Stimulated activated CD4-positive, alpha-beta T cell treated with anti-CD3 and anti-CD28 coated beads, Interleukin-1b, Interleukin-23, amount 100 ng/mL, for 1 hour (primary cell): ENCODE measurements around the gene SPO11.

Experiments used
- DNase-seq, 2 donors: peaks; one replicate each; pipeline ENCODE4 v3.0.0-alpha.2; 2020; ENCODE audit warnings: low read depth in 2 of 2

The SPO11 gene

GRCh38 chr20:57329608-57330221, at the start of gene SPO11:
Gene SPO11 (plus strand): TSS chr20:57329803. CDS start chr20:57329868, 65 bp downstream.
- DNase-seq, result no peak

DNA sequence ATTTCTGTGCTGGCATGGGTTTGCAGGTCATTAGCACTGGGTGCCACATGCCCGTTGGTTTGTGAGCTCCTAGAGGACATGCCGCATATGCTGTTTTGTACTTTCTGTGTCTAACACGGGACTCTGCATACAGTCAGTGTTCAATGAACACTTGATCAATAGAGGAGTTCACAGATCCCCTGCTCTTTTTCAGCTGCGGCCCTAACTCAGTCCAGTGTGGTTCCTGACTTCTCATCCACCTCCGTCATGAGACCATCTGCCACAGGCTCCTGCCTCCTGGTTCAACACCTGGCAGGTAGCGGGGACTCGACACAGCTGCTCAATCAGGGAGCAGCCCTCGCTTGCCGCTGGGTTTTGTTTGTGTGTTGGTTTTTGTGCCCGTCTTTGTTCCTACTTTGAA, 49.4 kb upstream of the SPO11 start:
- DNase-seq, result no peak

DNA sequence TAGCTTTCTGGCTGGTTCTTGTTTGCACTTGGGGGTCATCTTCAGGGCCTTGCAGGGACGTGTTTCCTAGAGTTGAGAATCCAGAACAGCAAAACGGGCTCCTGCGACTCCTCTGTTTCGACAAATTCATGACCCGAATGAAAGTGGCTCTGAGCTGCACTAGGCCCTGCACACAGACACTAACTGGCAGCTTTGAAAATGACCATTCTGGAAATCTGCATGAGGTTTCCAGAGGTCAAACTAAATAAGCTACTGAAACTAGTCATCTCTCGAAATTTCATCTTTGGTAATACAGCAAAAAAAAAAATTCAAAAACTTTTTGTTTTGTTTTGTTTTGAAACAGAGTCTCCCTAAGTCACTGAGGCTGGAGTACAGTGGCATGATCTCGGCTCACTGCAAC, 47.7 kb upstream of the SPO11 start:
- DNase-seq, result no peak

- DNase-seq, result no peak
Measured at GRCh38 chr20:57282670-57283361, 46.8 kb upstream of the SPO11 start.

- DNase-seq, result no peak
Measured at GRCh38 chr20:57283860-57284259, 45.7 kb upstream of the SPO11 start.

DNA sequence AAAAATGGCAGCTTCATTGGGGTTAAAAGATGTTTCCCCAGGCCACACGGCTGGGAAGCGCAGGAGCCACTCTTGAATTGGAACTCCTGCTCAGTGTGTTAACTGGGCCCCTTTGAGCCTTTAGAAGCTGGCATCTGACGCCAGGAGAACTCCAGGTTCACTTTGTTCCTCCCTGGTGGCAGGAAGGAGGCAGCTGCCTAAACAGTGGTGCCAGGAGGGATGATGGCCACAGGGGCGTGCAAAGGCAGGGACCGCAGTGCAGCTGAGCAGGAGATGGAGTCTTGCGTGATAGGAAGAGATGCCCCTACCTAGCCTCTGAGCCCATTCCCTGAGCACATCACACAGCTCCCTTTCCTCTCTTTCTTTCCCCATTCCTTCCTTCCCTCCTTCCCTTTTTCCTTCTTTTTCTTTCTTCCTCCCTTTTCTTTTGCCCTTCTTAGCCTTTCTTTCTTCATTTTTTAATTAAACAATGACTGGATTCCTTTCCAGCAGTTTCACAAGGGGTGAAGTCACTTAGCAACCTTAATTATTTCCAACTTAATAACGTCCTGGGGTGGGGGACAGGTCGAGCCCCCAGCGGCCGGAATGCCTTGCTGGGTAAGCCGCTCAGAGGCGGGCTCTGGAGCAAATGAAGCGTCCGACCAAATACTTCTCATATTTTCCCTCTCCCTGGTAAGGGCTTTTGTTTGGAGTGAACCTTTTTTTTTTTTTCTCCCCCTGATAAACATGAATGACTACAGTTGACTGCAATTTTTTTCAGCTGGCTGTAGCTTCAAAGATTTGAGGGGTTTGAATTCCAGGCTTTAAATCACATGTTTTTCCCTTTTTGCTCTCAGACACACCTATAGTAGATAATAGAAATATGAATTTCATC, 42.4 kb upstream of the SPO11 start:
- DNase-seq, result no peak

DNA sequence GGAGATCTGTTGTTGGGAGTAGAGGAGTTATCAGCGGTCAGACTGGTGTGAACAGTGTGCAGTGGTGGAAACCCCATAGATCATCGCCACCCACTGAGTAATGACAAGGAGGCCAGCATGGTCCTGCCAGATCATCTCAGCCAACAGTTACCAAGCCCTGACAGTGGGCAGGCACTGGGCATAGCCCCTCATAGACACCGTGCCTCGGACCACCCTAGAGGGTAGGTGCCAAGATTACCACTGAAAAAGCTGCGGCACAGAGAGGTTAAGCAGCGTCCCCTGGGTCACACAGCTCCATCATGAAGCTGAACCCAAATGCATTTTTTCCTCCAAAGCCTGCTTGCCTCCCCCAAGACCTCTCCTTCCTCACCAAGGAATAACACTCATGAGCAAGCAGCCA, 41.7 kb upstream of the SPO11 start:
- no peak for DNase-seq

DNA sequence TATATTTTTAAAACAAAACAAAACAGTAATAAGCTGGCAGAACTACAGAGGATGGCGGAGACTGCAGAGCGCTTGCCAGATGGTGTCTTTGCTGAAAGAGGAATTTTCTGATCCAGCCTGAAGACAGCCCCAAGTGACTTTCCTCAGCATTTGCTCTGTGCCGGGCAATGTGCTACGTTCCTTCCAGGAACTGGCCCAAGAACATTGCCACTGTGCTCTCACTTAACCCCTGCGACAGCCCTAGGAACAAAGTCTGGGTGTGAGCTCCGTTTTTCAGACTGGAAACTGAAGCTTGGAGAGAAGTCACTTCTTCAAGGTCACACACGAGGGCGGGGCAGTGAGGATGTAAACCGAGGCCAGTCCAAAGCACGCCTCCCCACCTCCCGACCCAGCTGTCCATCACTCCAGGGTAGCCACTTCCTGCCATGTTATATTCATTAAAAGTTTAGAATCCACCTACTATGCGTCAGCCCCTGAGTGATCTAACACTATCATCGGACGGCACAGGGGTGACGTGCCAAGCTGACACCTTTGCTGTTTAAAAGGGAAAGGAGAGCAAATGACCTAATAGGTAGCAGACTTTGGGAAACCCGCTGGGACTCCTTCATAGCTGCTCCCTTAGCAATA, 40.8 kb upstream of the SPO11 start:
- DNase-seq, result no peak

GRCh38 chr20:57289391-57290177, 40.0 kb upstream of the SPO11 start:
- DNase-seq, result no peak

- DNase-seq, result no peak
Measured at GRCh38 chr20:57290178-57290484, 39.5 kb upstream of the SPO11 start.

DNA sequence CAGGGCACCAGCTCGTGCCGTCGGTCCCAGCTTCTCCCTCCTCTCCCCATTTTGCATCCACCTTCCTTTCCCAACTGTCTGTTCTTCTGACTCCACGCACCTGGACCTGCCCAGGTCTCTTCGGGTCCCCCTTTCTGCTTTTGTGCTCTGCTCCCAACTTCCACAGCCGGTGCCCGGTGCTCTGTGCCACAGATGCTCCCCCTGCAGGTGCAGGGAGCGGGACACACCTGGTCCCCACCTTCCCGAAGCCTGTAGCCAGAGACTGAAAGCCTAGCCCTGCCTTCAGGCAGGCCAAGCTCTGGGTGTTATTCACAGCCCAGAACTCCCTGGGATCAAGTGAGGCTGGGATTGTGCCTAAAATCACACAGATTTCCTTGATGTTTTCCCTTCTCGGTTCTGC, 38.6 kb upstream of the SPO11 start:
- no peak for DNase-seq

- DNase-seq, result no peak
Measured at GRCh38 chr20:57291694-57292093, 37.9 kb upstream of the SPO11 start.

DNA sequence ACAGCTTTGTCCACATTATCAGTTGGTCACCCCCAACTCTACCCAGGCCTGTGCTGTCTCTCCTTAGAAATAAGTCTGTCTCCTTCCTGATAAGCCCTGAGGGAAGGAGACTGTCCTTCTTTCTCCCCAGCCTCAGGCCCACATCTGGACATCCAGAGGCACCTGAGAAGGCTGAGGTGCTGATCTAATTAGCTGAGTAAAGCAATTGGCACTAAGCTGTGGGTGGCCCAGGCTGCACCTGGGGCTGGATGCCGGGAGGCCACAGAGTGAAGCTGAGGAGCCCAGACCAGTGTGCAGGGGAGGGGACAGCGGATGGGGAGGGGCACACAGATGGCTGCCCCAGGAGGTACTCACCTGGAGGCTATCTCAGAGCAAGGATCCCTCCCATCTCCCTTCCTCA, 37.0 kb upstream of the SPO11 start:
- DNase-seq, result no peak

DNA sequence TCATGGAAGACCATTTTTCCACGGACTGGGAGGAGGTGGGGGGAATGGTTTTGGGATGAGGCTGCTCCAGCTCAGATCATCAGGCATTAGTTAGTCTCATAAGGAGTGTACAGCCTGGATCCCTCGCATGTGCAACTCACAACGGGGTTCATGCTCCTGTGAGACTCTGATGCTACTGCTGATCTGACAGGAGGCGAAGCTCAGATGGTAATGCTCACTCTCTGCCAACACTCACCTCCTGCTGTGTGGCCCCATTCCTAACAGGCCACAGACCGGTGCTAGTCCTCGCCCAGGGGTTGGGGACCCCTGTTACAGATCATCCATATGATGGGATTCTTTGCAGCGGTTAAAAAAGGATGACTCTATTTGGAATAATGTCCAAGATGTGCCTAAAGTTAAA, 35.6 kb upstream of the SPO11 start:
- DNase-seq, result no peak

GRCh38 chr20:57294550-57294949, 35.1 kb upstream of the SPO11 start:
- no peak for DNase-seq

GRCh38 chr20:57298457-57298856, 31.1 kb upstream of the SPO11 start:
- DNase-seq, result no peak

DNA sequence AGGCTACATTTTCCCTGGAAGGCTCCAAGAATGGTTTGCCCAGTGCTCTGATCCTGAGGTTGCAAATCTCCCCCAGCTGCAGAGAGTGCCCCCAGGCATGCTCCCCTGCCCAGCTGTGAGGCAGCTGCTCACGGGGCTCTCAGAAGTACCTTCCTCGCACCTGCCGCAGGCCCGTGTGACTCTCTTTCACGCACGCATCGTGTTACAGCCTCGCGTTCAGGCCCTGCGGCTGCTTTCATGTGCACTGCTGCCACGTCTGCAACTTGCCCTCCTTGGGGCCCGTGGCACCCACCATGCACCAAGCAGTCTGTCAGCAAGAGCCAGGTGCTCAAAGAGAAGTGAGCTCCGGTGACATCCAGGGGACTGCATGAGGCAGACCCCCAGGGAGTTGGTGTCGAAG, 28.6 kb upstream of the SPO11 start:
- DNase-seq, result no peak

GRCh38 chr20:57306747-57307146, 22.9 kb upstream of the SPO11 start:
- DNase-seq, result no peak

- DNase-seq, result no peak
Measured at GRCh38 chr20:57308451-57309271, 20.9 kb upstream of the SPO11 start.

- DNase-seq, result no peak
Measured at GRCh38 chr20:57309544-57310115, 20.0 kb upstream of the SPO11 start.
